Prostate gland (tissue), 2 donors: ENCODE results near the gene ZNF440. TPM values are rescaled to one million over a fixed set of nuclear protein-coding genes. Genes with fewer than 3 reads are reported as not detected.
"Not testable (repeated sequence)": the region's sequence is repeated elsewhere in the genome, so short reads cannot be mapped to it uniquely, and the experiment has no call there.

Experiments
- DNase-seq: peaks from one replicate; pipeline ENCODE4 v3.0.0-alpha.2; 2019; ENCODE audit warnings: low spot score
- H3K27ac ChIP-seq, 2 donors: fragments of 200-600 bp; sonication (generic); 2 replicates each; pipeline ENCODE4 v1.5.1; 2017 to 2019
- H3K27me3 ChIP-seq: fragments of 200-600 bp; sonication (generic); replicated peaks from 2 replicates; pipeline ENCODE4 v1.5.1; 2019; ENCODE audit not compliant: insufficient read depth
- H3K36me3 ChIP-seq, 2 donors: fragments of 200-600 bp; sonication (generic); 1 replicate in 1 of 2; 2 replicates in 1 of 2; pipeline versions ENCODE4 v1.5.1 to v1.8.1; 2017 to 2019
- H3K4me1 ChIP-seq: fragments of 200-600 bp; sonication (generic); replicated peaks from 2 replicates; pipeline ENCODE4 v1.5.1; 2019
- H3K4me3 ChIP-seq, 2 donors: fragments of 200-600 bp; sonication (generic); 2 replicates each; pipeline ENCODE4 v1.5.1; 2017 to 2019
- H3K9me3 ChIP-seq: fragments of 200-600 bp; sonication (generic); 2 replicates; pipeline ENCODE4 v1.5.1; 2017
- POLR2A ChIP-seq: fragments of 450-650 bp; IDR thresholded peaks from one replicate; pipeline ENCODE4 v1.6.1; 2016; ENCODE audit warnings: antibody characterized with exemption, mild to moderate bottlenecking
- POLR2AphosphoS5 ChIP-seq: sonication (generic); formaldehyde crosslinking; IDR thresholded peaks from one replicate; pipeline ENCODE4 v1.6.1; 2017; ENCODE audit warnings: antibody characterized with exemption
- WGBS: methylation state at CpG from one replicate; pipeline ENCODE4 v1.1.5; 2018; 5-methylcytosine and 5-hydroxymethylcytosine counted together
- intact Hi-C: fragments of 100-400 bp; cut with DNase I; formaldehyde crosslinking; loops from one replicate; pipeline ENCODE4 v1.14.2; 2022
- total RNA-seq, 2 donors: library from RNA; depleted of rRNA; stranded (reverse); fragments of >200 nt; gene quantifications; one replicate each; pipeline ENCODE4 v1.1.0, GENCODE V29; 2016
- TF ChIP-seq, protein P1 (sequence below), 4 experiments: fragments of 200-600 bp in 2 of 4; fragments of 450-650 bp in 2 of 4; sonication (generic) in 2 of 4; IDR thresholded peaks; 1 replicate in 3 of 4; 2 replicates in 1 of 4; pipeline ENCODE4 v1.5.1; 2016 to 2019; ENCODE audit warnings: antibody characterized with exemption in 4 of 4, mild to moderate bottlenecking in 2 of 4, moderate library complexity in 2 of 4

ZNF440 gene
- total RNA-seq, 2 donors from 2014 or later = 17.5 to 17.9 TPM

- H3K4me3 ChIP-seq = no peak overlapping the region
- H3K4me1 ChIP-seq = no peaks in the 10 kb centered on the region
- no peak for DNase-seq
- intact Hi-C loops = no loop called here
- H3K27ac ChIP-seq = no peak overlapping the region
- no peaks in the 10 kb centered on the region for H3K9me3 ChIP-seq
- H3K36me3 ChIP-seq = peaks cover 15 to 21% of the 10 kb centered on the region in 2 donors
- WGBS = 97% methylated on average over 8 of the region's 8 CpGs
- TF ChIP-seq, protein P1, sequence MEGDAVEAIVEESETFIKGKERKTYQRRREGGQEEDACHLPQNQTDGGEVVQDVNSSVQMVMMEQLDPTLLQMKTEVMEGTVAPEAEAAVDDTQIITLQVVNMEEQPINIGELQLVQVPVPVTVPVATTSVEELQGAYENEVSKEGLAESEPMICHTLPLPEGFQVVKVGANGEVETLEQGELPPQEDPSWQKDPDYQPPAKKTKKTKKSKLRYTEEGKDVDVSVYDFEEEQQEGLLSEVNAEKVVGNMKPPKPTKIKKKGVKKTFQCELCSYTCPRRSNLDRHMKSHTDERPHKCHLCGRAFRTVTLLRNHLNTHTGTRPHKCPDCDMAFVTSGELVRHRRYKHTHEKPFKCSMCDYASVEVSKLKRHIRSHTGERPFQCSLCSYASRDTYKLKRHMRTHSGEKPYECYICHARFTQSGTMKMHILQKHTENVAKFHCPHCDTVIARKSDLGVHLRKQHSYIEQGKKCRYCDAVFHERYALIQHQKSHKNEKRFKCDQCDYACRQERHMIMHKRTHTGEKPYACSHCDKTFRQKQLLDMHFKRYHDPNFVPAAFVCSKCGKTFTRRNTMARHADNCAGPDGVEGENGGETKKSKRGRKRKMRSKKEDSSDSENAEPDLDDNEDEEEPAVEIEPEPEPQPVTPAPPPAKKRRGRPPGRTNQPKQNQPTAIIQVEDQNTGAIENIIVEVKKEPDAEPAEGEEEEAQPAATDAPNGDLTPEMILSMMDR (IDR thresholded peaks at IDR 0.05) = no peak
- TF ChIP-seq POLR2A (no peak), POLR2AphosphoS5 (no peak)
- no peaks in the 10 kb centered on the region for H3K27me3 ChIP-seq
These were observed 18.3 kb downstream of the ZNF440 start for GRCh38 chr19:11832253-11832912.

DNA sequence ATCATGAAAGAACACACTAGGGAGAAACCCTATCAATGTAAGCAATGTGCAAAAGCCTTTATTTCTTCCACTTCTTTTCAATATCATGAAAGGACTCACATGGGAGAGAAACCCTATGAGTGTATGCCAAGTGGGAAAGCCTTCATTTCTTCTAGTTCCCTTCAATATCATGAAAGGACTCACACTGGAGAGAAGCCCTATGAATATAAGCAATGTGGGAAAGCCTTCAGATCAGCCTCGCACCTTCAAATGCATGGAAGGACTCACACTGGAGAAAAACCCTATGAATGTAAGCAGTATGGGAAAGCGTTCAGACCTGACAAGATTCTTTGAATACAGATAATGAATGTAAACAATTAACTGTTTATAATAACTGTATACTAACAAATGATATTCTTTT is 19.5 kb downstream of the ZNF440 start:
- H3K36me3 ChIP-seq = peaks cover 15 to 21% of the 10 kb centered on the region in 2 donors
- H3K27ac ChIP-seq = no peak overlapping the region
- no peaks in the 10 kb centered on the region for H3K4me1 ChIP-seq
- DNase-seq = no peak
- no peaks in the 10 kb centered on the region for H3K27me3 ChIP-seq
- no peak overlapping the region for H3K4me3 ChIP-seq
- WGBS = 97% methylated on average over 2 of the region's 2 CpGs
- TF ChIP-seq, protein P1 (IDR thresholded peaks at IDR 0.05) = no peak
- TF ChIP-seq POLR2AphosphoS5 = no peak
- TF ChIP-seq POLR2A = no peak
- no peaks in the 10 kb centered on the region for H3K9me3 ChIP-seq
- intact Hi-C loops = no loop called here

- intact Hi-C loops, H3K4me1 ChIP-seq, H3K9me3 ChIP-seq, H3K27me3 ChIP-seq, H3K4me3 ChIP-seq, H3K27ac ChIP-seq, DNase-seq: not testable (repeated sequence)
- peaks cover 15 to 21% of the 10 kb centered on the region in 2 donors for H3K36me3 ChIP-seq
- whole genome bisulfite sequencing = 91% methylated on average over 2 of the region's 2 CpGs
These were observed 21.6 kb downstream of the ZNF440 start for GRCh38 chr19:11835626-11836066.

DNA sequence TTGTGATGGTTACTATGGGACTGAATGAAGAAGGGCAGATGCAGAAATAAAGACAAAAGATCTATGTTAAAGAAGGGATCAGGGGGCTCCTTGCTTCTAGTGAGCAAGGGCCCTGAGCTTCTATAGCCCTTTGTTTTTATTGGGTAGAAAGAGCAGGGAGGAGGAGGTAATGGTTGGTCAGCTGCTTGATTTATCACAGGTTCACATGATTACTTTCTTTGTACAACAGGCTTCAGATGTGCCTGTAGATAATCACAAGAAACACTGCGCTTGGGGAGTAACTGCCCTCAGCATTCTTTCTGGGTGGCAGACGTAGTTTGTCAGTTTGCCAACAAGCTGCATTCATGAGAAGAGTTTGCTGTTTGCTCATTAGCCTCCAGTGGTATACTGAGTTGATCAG is 29.6 kb downstream of the ZNF440 start:
- Histone ChIP-seq H3K4me3 (no peak overlapping the region), H3K27me3 (no peaks in the 10 kb centered on the region), H3K9me3 (no peaks in the 10 kb centered on the region), H3K36me3 (no peaks in the 10 kb centered on the region), H3K4me1 (no peaks in the 10 kb centered on the region), H3K27ac (no peak overlapping the region)
- intact Hi-C loops = no loop called here
- WGBS = 24% methylated on average over 2 of the region's 2 CpGs
- peak; percentile 67 for TF ChIP-seq POLR2AphosphoS5
- TF ChIP-seq, protein P1 (IDR thresholded peaks at IDR 0.05) = no peak
- no peak for TF ChIP-seq POLR2A
- peak; percentile 22 for DNase-seq

GRCh38 chr19:11847615-11848014 is 33.5 kb downstream of the ZNF440 start:
- H3K4me1 ChIP-seq, H3K36me3 ChIP-seq, H3K27me3 ChIP-seq, H3K9me3 ChIP-seq, DNase-seq, H3K4me3 ChIP-seq, intact Hi-C loops, H3K27ac ChIP-seq: not testable (repeated sequence)
- 64% methylated on average over 6 of the region's 6 CpGs for WGBS

- 35% methylated on average over 9 of the region's 11 CpGs for WGBS
- no peak for DNase-seq
- peak overlapping the region; percentile 38 to 42 for H3K27ac ChIP-seq
- intact Hi-C loops = no loop called here
- H3K9me3 ChIP-seq = no peaks in the 10 kb centered on the region
- TF ChIP-seq POLR2A (no peak), POLR2AphosphoS5 (no peak)
- TF ChIP-seq, protein P1 (IDR thresholded peaks at IDR 0.05) = no peak
- no peaks in the 10 kb centered on the region for H3K27me3 ChIP-seq
- no peaks in the 10 kb centered on the region for H3K4me1 ChIP-seq
- no peaks in the 10 kb centered on the region for H3K36me3 ChIP-seq
- peak overlapping the region; percentile 47 to 51 for H3K4me3 ChIP-seq
These were observed 34.1 kb downstream of the ZNF440 start for GRCh38 chr19:11848200-11848593.
